ENCODE measurements around the gene GUCA2B. TPM values are rescaled to one million over a fixed set of nuclear protein-coding genes. Genes with fewer than 3 reads are reported as not detected.

Gene GUCA2B
- total and polyA plus RNA-seq, 2 of the 4 experiments (the other 2 are of a cell fraction), result not detected

DNA sequence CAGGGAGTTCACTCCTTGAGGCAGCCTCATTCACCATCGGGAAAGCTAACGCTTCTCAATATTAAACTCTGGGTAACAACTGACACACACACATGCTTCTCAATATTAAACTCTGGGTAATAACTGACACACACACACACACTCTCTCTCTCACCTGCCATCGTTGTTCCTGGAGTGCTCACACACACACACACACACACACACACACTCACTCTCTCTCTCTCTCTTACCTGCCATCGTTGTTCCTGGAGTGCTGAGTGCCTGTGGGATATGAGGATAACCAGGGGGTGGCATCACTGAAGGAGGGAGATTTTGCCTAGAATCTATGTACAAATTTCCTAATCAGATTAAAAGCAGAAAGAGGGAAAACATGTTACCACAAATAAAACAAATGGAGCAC lies 28.5 kb downstream of the GUCA2B start:
- TF ChIP-seq BHLHE40 (IDR thresholded peaks at IDR 0.05; ENCODE audit: low read depth, low read length) (no peak), NFE2L2 (IDR thresholded peaks at IDR 0.05; ENCODE audit: low read depth, low read length) (no peak), CHD1 (IDR thresholded peaks at IDR 0.05; ENCODE audit: low read depth, low read length) (no peak), RFX5 (IDR thresholded peaks at IDR 0.05; ENCODE audit: low read depth, low read length) (no peak), POLR2A (IDR thresholded peaks at IDR 0.05; ENCODE audit: low read depth, low read length) (no peak), FOS (IDR thresholded peaks at IDR 0.05; ENCODE audit: low read depth, low read length) (no peak), MAZ (IDR thresholded peaks at IDR 0.05; ENCODE audit: borderline replicate concordance, low read depth, low read length) (no peak), SMC3 (IDR thresholded peaks at IDR 0.05; ENCODE audit: low read depth, low read length) (no peak), MAFK (IDR thresholded peaks at IDR 0.05; ENCODE audit: low read depth, low read length) (no peak), MXI1 (IDR thresholded peaks at IDR 0.05; ENCODE audit: borderline replicate concordance, low read depth, low read length) (no peak), RCOR1 (IDR thresholded peaks at IDR 0.05; ENCODE audit: insufficient replicate concordance, low read length) (no peak), RAD21 (IDR thresholded peaks at IDR 0.05; ENCODE audit: low read length) (no peak), CEBPB (IDR thresholded peaks at IDR 0.05; ENCODE audit: low read depth, low read length) (no peak)
- TF ChIP-seq, protein P1, sequence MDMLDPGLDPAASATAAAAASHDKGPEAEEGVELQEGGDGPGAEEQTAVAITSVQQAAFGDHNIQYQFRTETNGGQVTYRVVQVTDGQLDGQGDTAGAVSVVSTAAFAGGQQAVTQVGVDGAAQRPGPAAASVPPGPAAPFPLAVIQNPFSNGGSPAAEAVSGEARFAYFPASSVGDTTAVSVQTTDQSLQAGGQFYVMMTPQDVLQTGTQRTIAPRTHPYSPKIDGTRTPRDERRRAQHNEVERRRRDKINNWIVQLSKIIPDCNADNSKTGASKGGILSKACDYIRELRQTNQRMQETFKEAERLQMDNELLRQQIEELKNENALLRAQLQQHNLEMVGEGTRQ (IDR thresholded peaks at IDR 0.05; ENCODE audit: low read depth, low read length), result no peak
- TF ChIP-seq, protein P2, sequence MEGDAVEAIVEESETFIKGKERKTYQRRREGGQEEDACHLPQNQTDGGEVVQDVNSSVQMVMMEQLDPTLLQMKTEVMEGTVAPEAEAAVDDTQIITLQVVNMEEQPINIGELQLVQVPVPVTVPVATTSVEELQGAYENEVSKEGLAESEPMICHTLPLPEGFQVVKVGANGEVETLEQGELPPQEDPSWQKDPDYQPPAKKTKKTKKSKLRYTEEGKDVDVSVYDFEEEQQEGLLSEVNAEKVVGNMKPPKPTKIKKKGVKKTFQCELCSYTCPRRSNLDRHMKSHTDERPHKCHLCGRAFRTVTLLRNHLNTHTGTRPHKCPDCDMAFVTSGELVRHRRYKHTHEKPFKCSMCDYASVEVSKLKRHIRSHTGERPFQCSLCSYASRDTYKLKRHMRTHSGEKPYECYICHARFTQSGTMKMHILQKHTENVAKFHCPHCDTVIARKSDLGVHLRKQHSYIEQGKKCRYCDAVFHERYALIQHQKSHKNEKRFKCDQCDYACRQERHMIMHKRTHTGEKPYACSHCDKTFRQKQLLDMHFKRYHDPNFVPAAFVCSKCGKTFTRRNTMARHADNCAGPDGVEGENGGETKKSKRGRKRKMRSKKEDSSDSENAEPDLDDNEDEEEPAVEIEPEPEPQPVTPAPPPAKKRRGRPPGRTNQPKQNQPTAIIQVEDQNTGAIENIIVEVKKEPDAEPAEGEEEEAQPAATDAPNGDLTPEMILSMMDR (conservative IDR thresholded peaks at IDR 0.05; ENCODE audit: low read depth, low read length), result no peak
- TF ChIP-seq, protein P3, sequence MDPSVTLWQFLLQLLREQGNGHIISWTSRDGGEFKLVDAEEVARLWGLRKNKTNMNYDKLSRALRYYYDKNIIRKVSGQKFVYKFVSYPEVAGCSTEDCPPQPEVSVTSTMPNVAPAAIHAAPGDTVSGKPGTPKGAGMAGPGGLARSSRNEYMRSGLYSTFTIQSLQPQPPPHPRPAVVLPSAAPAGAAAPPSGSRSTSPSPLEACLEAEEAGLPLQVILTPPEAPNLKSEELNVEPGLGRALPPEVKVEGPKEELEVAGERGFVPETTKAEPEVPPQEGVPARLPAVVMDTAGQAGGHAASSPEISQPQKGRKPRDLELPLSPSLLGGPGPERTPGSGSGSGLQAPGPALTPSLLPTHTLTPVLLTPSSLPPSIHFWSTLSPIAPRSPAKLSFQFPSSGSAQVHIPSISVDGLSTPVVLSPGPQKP (IDR thresholded peaks at IDR 0.05; ENCODE audit: borderline replicate concordance, low read depth, low read length), result no peak
- H3K23ac ChIP-seq (ENCODE audit: low read depth, low read length), result no peak overlapping the region
- H2BK120ac ChIP-seq (ENCODE audit: low read depth, low read length), result no peak overlapping the region
- peaks cover 0 to 13% of the 10 kb centered on the region in 2 experiments; a peak in 2 of 4 replicates for H3K79me1 ChIP-seq (ENCODE audit: low read depth in 1 of 2, low read length in 2 of 2)
- WGBS, 2 experiments (ENCODE audit: extremely low coverage in 2 of 2, insufficient read length in 1 of 2), result no CpG with 5 or more reads among the region's 4 CpGs
- in situ Hi-C loops (cut with MboI; ENCODE audit: low sequenced_read_pairs), result no loop called here
- peaks cover 6% of the 10 kb centered on the region for H3K4me1 ChIP-seq (ENCODE audit: control insufficient read depth, insufficient read depth, low read length)
- H3K4ac ChIP-seq (ENCODE audit: low read depth, low read length), result no peak overlapping the region
- H3K36me3 ChIP-seq (ENCODE audit: control insufficient read depth, insufficient read depth, low read length), result peaks cover 19% of the 10 kb centered on the region
- H3K27ac ChIP-seq (ENCODE audit: insufficient read depth, low read length), result no peak overlapping the region
- H2BK20ac ChIP-seq (ENCODE audit: low read depth, low read length), result no peak overlapping the region
- intact Hi-C loops (cut with micrococcal nuclease), result no loop called here
- no peak overlapping the region for H2BK15ac ChIP-seq (ENCODE audit: low read depth, low read length)
- no peaks in the 10 kb centered on the region for H3K27me3 ChIP-seq (ENCODE audit: control insufficient read depth, insufficient read depth, low read length)
- H3K4me3 ChIP-seq (ENCODE audit: insufficient read depth, low read depth, low read length), result no peak overlapping the region
- 0 out of 2 replicates have a peak, but pooled peaks cover 2% of the 10 kb centered on the region for H3K9me1 ChIP-seq (ENCODE audit: insufficient read depth, low read length)
- H4K91ac ChIP-seq (ENCODE audit: insufficient read depth, low read depth, low read length), result no peak overlapping the region
- H4K8ac ChIP-seq (ENCODE audit: low read depth in 2 of 2, low read length in 2 of 2), result no peak overlapping the region
- no peak overlapping the region for H3K18ac ChIP-seq (ENCODE audit: low read depth, low read length)
- ATAC-seq (ENCODE audit: low read depth) (no peak), DNase-seq (no peak)
- no TSS peak for BruUV-seq (replicated peaks)
- no peak overlapping the region for H3K9ac ChIP-seq (ENCODE audit: low read depth, low read length)
- H2AK9ac ChIP-seq (replicated peaks; ENCODE audit: low read depth, low read length, poor library complexity), result no peak overlapping the region
- no peak overlapping the region for H2AFZ ChIP-seq (replicated peaks; ENCODE audit: low read length, poor library complexity)
- H2AK5ac ChIP-seq (ENCODE audit: low read depth, low read length), result no peak overlapping the region
- no peak overlapping the region for H3K14ac ChIP-seq (replicated peaks; ENCODE audit: low read depth, low read length)
- POLR2A ChIA-PET (ENCODE audit: unreplicated experiment), result no interaction called here
- H4K5ac ChIP-seq (ENCODE audit: low read depth, low read length), result no peak overlapping the region
- peaks cover 9% of the 10 kb centered on the region; the same call in 1 of the 2 replicates for H4K20me1 ChIP-seq (ENCODE audit: insufficient read depth, low read length)
- H3K56ac ChIP-seq (ENCODE audit: extremely low read depth, insufficient read depth, low read length), result no peak overlapping the region
- CTCF ChIA-PET, result no interaction called here
- no peak overlapping the region for H3K4me2 ChIP-seq (ENCODE audit: low read depth, low read length)
- no peak overlapping the region for H2BK5ac ChIP-seq (ENCODE audit: low read depth, low read length, poor library complexity, severe bottlenecking)
- no peaks in the 10 kb centered on the region for H3K9me3 ChIP-seq (ENCODE audit: control insufficient read depth, insufficient read depth, low read length)
- dilution Hi-C loops (cut with HindIII; ENCODE audit: low sequenced_read_pairs, unreplicated experiment), result no loop called here

All from IMR-90 (cell line).